GM13977 (cell line): ENCODE results near the gene SLC12A7.
"Not testable (repeated sequence)": the region's sequence is repeated elsewhere in the genome, so short reads cannot be mapped to it uniquely, and the experiment has no call there.

Source experiments
- DNase-seq: peaks from one replicate; pipeline ENCODE4 v3.0.0; 2012; ENCODE audit warnings: low spot score
- in situ Hi-C: fragments of 300-500 bp; cut with MboI; formaldehyde crosslinking; loops from one replicate; pipeline ENCODE4 v1.12.0; 2022; ENCODE audit warnings: low sequenced_read_pairs, low pct_unique_long_range_greater_than_20kb, mixed read lengths, inconsistent platforms; ENCODE audit not compliant: unreplicated experiment
- TF ChIP-seq, protein P1 (sequence below): IDR thresholded peaks from 2 replicates; pipeline ENCODE4 v1.5.1; 2012; ENCODE audit warnings: mild to moderate bottlenecking, control low read depth; ENCODE audit not compliant: insufficient read depth; ENCODE audit errors: extremely low read depth, missing control alignments

SLC12A7 gene

DNA sequence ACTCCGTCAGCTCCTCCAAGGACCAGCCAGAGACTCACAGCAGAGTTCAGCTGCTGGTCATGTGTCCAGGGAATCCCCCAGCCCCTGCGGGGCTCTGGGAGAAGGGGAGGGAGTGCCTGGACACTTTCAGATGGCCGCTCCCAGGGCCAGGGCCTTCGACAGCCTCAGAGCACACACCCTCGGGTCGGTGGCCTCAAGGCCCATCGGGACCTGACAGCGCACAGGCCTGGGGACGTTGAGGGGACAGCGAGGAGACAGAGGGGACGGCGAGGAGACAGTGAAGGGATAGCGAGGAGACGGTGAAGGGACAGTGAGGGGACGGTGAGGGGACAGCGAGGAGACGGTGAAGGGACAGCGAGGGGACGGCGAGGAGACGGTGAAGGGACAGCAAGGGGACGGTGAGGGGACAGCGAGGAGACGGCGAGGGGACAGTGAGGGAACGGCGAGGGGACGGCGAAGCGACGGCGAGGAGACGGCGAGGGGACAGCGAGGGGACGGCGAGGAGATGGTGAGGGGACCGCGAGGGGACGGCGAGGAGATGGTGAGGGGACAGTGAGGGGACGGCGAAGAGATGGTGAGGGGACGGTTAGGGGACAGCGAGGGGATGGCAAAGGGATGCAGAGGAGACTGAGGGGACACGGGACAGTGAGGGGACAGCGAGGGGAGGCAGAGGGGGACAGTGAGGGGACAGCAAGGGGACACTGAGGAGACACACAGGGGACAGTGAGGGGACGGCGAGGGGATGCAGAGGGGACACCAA, 47.3 kb downstream of the SLC12A7 start:
- DNase-seq = no peak
- in situ Hi-C loops = no loop called here
- TF ChIP-seq, protein P1, sequence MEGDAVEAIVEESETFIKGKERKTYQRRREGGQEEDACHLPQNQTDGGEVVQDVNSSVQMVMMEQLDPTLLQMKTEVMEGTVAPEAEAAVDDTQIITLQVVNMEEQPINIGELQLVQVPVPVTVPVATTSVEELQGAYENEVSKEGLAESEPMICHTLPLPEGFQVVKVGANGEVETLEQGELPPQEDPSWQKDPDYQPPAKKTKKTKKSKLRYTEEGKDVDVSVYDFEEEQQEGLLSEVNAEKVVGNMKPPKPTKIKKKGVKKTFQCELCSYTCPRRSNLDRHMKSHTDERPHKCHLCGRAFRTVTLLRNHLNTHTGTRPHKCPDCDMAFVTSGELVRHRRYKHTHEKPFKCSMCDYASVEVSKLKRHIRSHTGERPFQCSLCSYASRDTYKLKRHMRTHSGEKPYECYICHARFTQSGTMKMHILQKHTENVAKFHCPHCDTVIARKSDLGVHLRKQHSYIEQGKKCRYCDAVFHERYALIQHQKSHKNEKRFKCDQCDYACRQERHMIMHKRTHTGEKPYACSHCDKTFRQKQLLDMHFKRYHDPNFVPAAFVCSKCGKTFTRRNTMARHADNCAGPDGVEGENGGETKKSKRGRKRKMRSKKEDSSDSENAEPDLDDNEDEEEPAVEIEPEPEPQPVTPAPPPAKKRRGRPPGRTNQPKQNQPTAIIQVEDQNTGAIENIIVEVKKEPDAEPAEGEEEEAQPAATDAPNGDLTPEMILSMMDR = no peak

GRCh38 chr5:1063661-1064382, 48.0 kb downstream of the SLC12A7 start:
- DNase-seq = no peak
- TF ChIP-seq, protein P1 = no peak
- in situ Hi-C loops = no loop called here

DNA sequence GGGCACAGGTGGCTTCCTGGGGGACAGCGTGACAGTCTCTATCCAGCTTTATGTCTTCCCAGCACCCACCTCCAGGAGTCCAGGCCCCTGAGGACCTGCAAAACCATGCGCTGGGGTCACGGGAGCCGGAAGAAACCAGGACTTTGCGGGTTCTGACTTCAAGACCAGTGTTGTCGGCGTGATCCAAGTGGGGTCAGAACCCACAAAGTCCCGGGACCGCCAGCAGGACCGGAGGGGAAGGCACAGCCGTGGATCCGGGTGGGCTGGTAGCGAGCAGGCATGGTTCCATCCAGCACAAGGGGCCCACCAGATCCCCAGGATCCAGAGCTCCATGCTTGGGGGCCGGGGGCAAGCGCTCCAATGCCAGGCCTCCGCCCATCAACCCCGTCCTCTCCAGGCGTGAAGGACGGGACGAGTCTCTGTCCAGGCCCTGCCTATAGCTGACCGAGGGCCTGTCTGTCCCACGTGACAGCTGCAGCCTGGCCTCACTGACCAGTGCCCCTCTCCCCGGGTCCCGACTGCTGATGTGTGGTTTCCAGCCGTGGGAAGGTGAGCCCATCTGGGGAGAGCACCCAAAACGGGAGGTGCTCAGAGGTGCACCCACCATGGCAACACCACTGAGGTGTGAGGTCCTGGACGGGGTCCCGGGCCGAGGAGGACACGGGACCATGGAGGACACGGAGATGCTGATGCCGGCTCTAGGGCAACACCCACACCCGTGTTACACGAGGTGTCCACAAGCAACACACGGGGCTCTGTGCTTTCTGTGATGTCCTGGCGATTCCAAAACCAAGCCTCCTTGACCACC, 48.9 kb downstream of the SLC12A7 start:
- no peak for DNase-seq
- in situ Hi-C loops = no loop called here
- TF ChIP-seq, protein P1 = no peak

DNA sequence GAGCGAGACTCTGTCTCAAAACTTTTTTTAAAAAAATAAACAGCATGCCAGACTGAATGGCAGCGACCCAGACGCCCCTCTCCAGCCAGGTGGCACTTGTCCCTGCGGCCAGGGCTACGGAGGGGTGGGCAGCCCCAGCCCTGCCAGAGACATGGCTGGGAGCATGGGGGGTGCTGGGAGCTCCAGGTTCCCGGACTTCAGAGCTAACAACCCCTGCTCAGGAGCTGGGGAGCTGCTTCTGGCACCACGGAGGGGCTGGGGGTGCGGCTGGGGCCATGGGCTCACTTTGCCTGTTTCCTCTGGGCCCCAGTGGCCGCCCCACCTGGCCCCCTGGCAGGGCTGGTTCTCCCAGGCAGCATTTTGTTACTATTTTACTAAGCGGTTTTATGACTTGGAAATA, 49.9 kb downstream of the SLC12A7 start:
- in situ Hi-C loops = no loop called here
- TF ChIP-seq, protein P1 = no peak
- no peak for DNase-seq

- in situ Hi-C loops, DNase-seq: not testable (repeated sequence)
Observed at GRCh38 chr5:1061292-1061691, 50.6 kb downstream of the SLC12A7 start.

- in situ Hi-C loops = no loop called here
- TF ChIP-seq, protein P1 = no peak
- no peak for DNase-seq
Observed at GRCh38 chr5:1060535-1060981, 51.3 kb downstream of the SLC12A7 start.
